PC-3 (cell line): ENCODE results near the gene STK39. TPM values are rescaled to one million over a fixed set of nuclear protein-coding genes. Genes with fewer than 3 reads are reported as not detected.
"Not testable (repeated sequence)": the region's sequence is repeated elsewhere in the genome, so short reads cannot be mapped to it uniquely, and the experiment has no call there.

ENCODE experiments used
- ATAC-seq: fragments of 200-7000 bp; cut with Tn5 transposase; 2 replicates; pipeline ENCODE4 v1.9.1; 2020; ENCODE audit warnings: mild to moderate bottlenecking, moderate library complexity
- BruUV-seq: library from RNA; stranded (reverse); fragments of 400-500 nt; replicated peaks from 2 replicates; lab custom pipeline; 2021; lab: Mats Ljungman, UMichigan
- CTCF ChIA-PET: fragments of 300-600 bp; sonication (Branson Sonifier 250); formaldehyde crosslinking; loops from one replicate; lab custom pipeline; 2022; ENCODE audit warnings: antibody characterized with exemption; lab: Charles Lee
- POLR2A ChIA-PET: fragments of 300-600 bp; sonication (Branson Sonifier 250); formaldehyde crosslinking; loops from one replicate; lab custom pipeline; 2022; ENCODE audit warnings: antibody characterized with exemption; ENCODE audit not compliant: unreplicated experiment; lab: Charles Lee
- DNase-seq: peaks from one replicate; pipeline ENCODE4 v3.0.0-alpha.2; 2015
- H2AFZ ChIP-seq: fragments of 300-600 bp; sonication (generic); 2 replicates; pipeline ENCODE4 v1.6.0; 2016; ENCODE audit warnings: antibody characterized with exemption, low read length
- H3F3A ChIP-seq: fragments of 300-600 bp; sonication (generic); one replicate; pipeline ENCODE4 v1.6.0; 2017; ENCODE audit warnings: antibody characterized with exemption, low read length, control low read depth, mild to moderate bottlenecking; ENCODE audit not compliant: unreplicated experiment
- H3K27ac ChIP-seq: fragments of 300-600 bp; sonication (generic); 2 replicates; pipeline ENCODE4 v1.5.1; 2016; ENCODE audit warnings: mild to moderate bottlenecking, low read length
- H3K27me3 ChIP-seq: fragments of 300-600 bp; sonication (generic); 2 replicates; pipeline ENCODE4 v1.6.1; 2016; ENCODE audit warnings: low read length, mixed read lengths
- H3K36me3 ChIP-seq: fragments of 300-600 bp; sonication (generic); 2 replicates; pipeline ENCODE4 v1.6.1; 2016; ENCODE audit warnings: low read depth, mixed run types, low read length, mixed read lengths
- H3K4me1 ChIP-seq: fragments of 300-600 bp; sonication (generic); 2 replicates; pipeline ENCODE4 v1.5.1; 2016; ENCODE audit warnings: low read length; ENCODE audit not compliant: insufficient read depth
- H3K4me2 ChIP-seq: fragments of 300-600 bp; sonication (generic); 2 replicates; pipeline ENCODE4 v1.6.0; 2016; ENCODE audit warnings: low read length
- H3K4me3 ChIP-seq: fragments of 300-600 bp; sonication (generic); 2 replicates; pipeline ENCODE4 v1.5.1; 2016; ENCODE audit warnings: mild to moderate bottlenecking, low read length, mixed read lengths
- H3K79me2 ChIP-seq: fragments of 300-600 bp; sonication (generic); 2 replicates; pipeline ENCODE4 v1.6.1; 2017; ENCODE audit warnings: low read length, mixed read lengths
- H3K9ac ChIP-seq: fragments of 300-600 bp; sonication (generic); 2 replicates; pipeline ENCODE4 v1.6.0; 2016; ENCODE audit warnings: mild to moderate bottlenecking, low read length
- H3K9me2 ChIP-seq: fragments of 300-600 bp; sonication (generic); replicated peaks from 2 replicates; pipeline ENCODE4 v1.6.1; 2016; ENCODE audit warnings: mixed run types, low read length, mixed read lengths
- H3K9me3 ChIP-seq: fragments of 300-600 bp; sonication (generic); 2 replicates; pipeline ENCODE4 v1.6.1; 2016; ENCODE audit warnings: low read length, mixed read lengths
- H4K20me1 ChIP-seq: fragments of 300-600 bp; sonication (generic); 2 replicates; pipeline ENCODE4 v1.6.1; 2016; ENCODE audit warnings: low read length, mixed read lengths
- CTCF ChIP-seq: fragments of 300-600 bp; sonication (generic); conservative IDR thresholded peaks from 2 replicates; pipeline ENCODE4 v1.5.1; 2017; ENCODE audit warnings: antibody characterized with exemption, low read depth, mild to moderate bottlenecking, low read length
- EZH2 ChIP-seq: fragments of 300-600 bp; sonication (generic); IDR thresholded peaks from one replicate; pipeline ENCODE4 v1.6.1; 2017; ENCODE audit warnings: antibody characterized with exemption, mild to moderate bottlenecking, low read length; ENCODE audit not compliant: unreplicated experiment
- EZH2phosphoT487 ChIP-seq: fragments of 300-600 bp; sonication (generic); IDR thresholded peaks from 2 replicates; pipeline ENCODE4 v1.6.1; 2018; ENCODE audit warnings: mild to moderate bottlenecking, antibody characterized with exemption, low read length, borderline replicate concordance
- intact Hi-C: fragments of 100-400 bp; cut with micrococcal nuclease; formaldehyde crosslinking; loops from 2 replicates; pipeline ENCODE4 v1.9.0; 2023
- total RNA-seq: library from RNA; depleted of rRNA; stranded (reverse); fragments of >200 nt; gene quantifications from 2 replicates; pipeline ENCODE4 v1.2.3, GENCODE V29; 2014

The STK39 gene
- total RNA-seq, 1 experiment from 2014 or later, result 17.9 TPM

GRCh38 chr2:168044579-168044978 is 202.8 kb downstream of the STK39 start:
- intact Hi-C loops, result no loop called here
- CTCF ChIA-PET, result no interaction called here
- H3F3A ChIP-seq, result no peaks in the 10 kb centered on the region
- no TSS peak for BruUV-seq
- H2AFZ ChIP-seq, result no peak overlapping the region
- POLR2A ChIA-PET, result no interaction called here
- TF ChIP-seq EZH2phosphoT487 (no peak), CTCF (no peak), EZH2 (no peak)
- H3K4me2 ChIP-seq, result no peak overlapping the region
- H3K4me3 ChIP-seq, result no peak overlapping the region
- H3K9me2 ChIP-seq, result no peaks in the 10 kb centered on the region
- no peaks in the 10 kb centered on the region for H4K20me1 ChIP-seq
- no peak overlapping the region for H3K27ac ChIP-seq
- no peaks in the 10 kb centered on the region for H3K36me3 ChIP-seq
- peaks cover 8% of the 10 kb centered on the region; the same call in 1 of the 2 replicates for H3K4me1 ChIP-seq
- no peaks in the 10 kb centered on the region for H3K79me2 ChIP-seq
- no peak; the same call in 1 of the 2 replicates for ATAC-seq
- peak; percentile 28 for DNase-seq
- H3K9ac ChIP-seq, result no peak overlapping the region
- no peaks in the 10 kb centered on the region for H3K9me3 ChIP-seq
- no peaks in the 10 kb centered on the region for H3K27me3 ChIP-seq

- H3F3A ChIP-seq, result no peaks in the 10 kb centered on the region
- no peak overlapping the region for H2AFZ ChIP-seq
- ChIA-PET CTCF (no interaction called here), POLR2A (no interaction called here)
- TF ChIP-seq CTCF (no peak), EZH2phosphoT487 (no peak), EZH2 (no peak)
- H3K4me2 ChIP-seq, result no peak overlapping the region
- no peak overlapping the region for H3K9ac ChIP-seq
- intact Hi-C loops, result no loop called here
- DNase-seq (no peak), ATAC-seq (no peak)
- no peak overlapping the region for H3K4me3 ChIP-seq
- H3K27me3 ChIP-seq, result no peaks in the 10 kb centered on the region
- H3K4me1 ChIP-seq, result peaks cover 8% of the 10 kb centered on the region; the same call in 1 of the 2 replicates
- no TSS peak for BruUV-seq
- no peaks in the 10 kb centered on the region for H3K79me2 ChIP-seq
- no peaks in the 10 kb centered on the region for H3K9me3 ChIP-seq
- H3K27ac ChIP-seq, result no peak overlapping the region
- H4K20me1 ChIP-seq, result no peaks in the 10 kb centered on the region
- no peaks in the 10 kb centered on the region for H3K36me3 ChIP-seq
- no peaks in the 10 kb centered on the region for H3K9me2 ChIP-seq
Measured at GRCh38 chr2:168044176-168044575, 203.2 kb downstream of the STK39 start.

- ATAC-seq, DNase-seq, H3K9ac ChIP-seq, H4K20me1 ChIP-seq, POLR2A ChIA-PET, H3K9me2 ChIP-seq, H3K27ac ChIP-seq, H3F3A ChIP-seq, H3K9me3 ChIP-seq, CTCF ChIA-PET, H3K4me3 ChIP-seq, BruUV-seq, H3K4me2 ChIP-seq, H3K79me2 ChIP-seq, H3K27me3 ChIP-seq, intact Hi-C loops, H3K36me3 ChIP-seq, H2AFZ ChIP-seq: not testable (repeated sequence)
- peaks cover 13% of the 10 kb centered on the region; the same call in 1 of the 2 replicates for H3K4me1 ChIP-seq
Measured at GRCh38 chr2:168042127-168042824, 205.1 kb downstream of the STK39 start.
